HG03196 (cell line): ENCODE measurements around the gene LGR6.

Experiments used
- ATAC-seq: cut with Tn5 transposase; IDR thresholded peaks from one replicate; pipeline ENCODE4 v1.9.1; 2021; ENCODE audit not compliant: unreplicated experiment

The LGR6 gene

DNA sequence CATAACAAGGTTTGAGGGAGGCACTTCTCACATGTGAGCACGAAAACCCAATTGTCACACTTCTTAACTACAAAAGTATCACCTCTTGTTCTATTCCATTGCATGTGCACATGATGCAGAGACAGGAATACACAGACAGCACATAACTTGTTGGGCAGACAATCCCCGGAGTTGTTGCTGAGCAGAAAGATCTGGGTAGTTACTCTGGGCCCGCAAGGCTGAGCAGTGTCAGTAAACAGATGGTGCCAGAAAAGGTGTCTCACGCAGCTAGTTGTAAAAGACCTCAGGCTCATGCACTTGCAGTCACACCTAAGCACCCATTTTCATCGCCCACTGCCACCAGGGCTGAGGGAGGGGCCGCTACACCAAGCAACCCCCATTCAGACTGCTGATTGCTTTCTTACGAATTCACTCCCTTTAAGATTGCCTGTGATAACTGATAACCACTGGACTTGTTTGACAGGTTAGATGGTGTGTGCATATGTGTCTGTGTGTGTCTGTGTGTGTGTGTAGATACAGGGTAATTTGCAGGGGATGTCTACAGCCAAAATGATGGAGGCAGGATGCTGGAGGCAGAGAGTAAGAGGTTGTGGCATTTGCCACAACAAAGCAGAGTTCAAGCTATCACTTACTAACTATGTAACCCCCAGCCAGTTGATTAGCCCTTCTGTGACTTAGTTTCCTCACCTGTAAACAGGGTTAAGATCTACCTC is 4.2 kb downstream of the LGR6 start:
- ATAC-seq: no peak

GRCh38 chr1:202198366-202198724 is 4.7 kb downstream of the LGR6 start:
- ATAC-seq: no peak

GRCh38 chr1:202199040-202199889 is 5.7 kb downstream of the LGR6 start:
- ATAC-seq: no peak

GRCh38 chr1:202200112-202200548 is 6.5 kb downstream of the LGR6 start:
- no peak for ATAC-seq

DNA sequence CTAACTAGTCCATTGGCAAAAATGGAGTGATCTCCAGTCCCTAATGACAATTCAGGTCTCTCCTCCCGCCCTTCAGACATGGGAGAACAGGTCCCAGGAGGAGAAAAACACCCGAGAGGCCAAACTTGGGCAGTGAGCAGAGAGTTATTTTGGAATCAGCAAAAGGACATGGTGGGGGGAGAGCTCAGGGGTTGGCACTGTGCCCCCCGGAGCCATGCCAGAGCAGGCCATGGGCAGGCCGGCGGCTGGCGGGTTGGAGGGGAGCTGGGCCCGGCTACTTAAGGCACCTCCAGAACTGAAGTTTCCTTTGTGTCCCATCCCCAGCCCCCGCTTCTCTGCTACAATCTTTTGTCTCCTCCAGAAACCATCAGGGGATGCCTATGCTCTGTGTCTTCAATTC is 7.1 kb downstream of the LGR6 start:
- ATAC-seq: no peak

GRCh38 chr1:202201266-202201665 is 7.7 kb downstream of the LGR6 start:
- ATAC-seq: no peak

DNA sequence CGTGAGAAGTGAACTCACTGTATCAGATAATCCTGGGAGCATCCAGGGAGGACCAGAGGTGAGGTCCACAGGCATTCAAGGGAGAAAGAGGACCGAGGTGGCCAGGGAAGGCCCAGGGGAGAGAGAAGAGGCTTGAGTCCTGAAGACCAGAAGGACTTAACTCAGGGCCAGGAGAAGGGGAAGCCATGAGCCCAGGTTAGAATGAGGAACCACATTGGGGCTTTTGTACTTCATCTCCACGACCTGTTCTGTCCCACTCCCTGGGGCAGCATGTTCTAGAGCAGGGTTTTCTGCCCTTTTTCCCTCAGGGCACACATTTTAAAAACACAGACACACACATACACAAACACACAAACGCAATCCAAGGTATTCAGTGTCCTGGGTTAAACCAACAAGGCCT is 8.4 kb downstream of the LGR6 start:
- ATAC-seq: no peak

DNA sequence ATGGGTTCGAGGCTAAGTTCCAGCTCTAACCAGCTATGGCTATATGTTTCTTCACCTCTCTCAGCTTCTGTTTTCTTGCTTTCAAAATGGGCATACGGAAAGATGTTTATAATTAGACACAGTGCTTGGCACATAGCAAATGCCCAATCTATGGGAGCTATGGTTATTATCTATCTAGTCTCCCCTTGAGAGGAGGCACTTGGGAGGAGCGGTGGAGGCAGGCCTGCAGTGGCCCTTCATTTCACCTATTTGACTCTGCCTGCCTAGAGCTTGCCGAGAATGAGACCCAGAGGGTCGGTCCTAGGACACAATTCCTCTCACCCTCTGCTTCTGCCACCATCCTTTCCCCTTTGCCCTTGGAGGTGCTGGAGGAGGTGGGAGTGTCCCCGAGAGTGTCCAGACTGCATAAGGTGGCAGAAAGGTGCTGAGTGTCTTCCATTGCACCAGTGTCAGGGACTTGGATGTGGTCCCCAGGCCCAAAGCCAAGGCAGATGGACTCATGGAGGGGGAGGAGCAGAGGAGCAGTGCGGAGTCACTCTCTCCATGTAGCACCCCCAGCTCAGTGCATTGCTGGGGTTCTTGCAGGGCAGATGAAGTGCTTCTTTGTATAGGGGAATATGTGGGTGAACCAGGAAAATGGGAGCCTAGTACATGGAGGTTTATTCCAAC is 9.0 kb downstream of the LGR6 start:
- ATAC-seq: no peak

GRCh38 chr1:202203238-202204039 is 9.8 kb downstream of the LGR6 start:
- no peak for ATAC-seq

- ATAC-seq: no peak
These were observed 10.5 kb downstream of the LGR6 start for GRCh38 chr1:202204065-202204464.

DNA sequence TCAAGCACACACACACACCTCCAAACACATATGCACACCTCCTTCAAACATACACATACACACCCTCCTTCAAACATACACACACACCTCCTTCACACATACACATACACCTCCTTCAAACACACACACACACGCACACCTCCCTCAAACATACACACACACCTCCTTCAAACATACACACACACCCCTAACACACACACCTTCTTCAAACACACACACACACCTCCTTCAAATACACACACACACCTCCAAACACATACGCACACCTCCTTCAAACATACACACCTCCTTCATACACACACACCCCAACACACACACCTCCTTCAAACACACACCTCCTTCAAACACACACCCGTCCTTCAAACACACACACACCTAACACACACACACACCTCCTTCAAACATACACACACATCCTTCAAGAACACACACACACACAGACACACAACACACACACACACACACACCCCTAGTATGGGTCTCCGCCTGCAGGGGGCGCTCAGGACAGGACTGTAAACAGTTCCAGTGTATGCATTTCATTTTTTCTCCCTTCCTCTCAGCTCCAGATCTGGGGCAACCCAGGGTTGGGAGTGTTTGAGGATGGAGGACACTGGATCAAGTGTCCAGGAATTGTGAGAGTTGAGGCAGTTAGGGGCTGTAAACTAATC is 12.1 kb downstream of the LGR6 start:
- ATAC-seq: no peak

- no peak for ATAC-seq
These were observed 13.7 kb downstream of the LGR6 start for GRCh38 chr1:202207292-202207691.

- no peak for ATAC-seq
These were observed 14.8 kb downstream of the LGR6 start for GRCh38 chr1:202208351-202208857.

DNA sequence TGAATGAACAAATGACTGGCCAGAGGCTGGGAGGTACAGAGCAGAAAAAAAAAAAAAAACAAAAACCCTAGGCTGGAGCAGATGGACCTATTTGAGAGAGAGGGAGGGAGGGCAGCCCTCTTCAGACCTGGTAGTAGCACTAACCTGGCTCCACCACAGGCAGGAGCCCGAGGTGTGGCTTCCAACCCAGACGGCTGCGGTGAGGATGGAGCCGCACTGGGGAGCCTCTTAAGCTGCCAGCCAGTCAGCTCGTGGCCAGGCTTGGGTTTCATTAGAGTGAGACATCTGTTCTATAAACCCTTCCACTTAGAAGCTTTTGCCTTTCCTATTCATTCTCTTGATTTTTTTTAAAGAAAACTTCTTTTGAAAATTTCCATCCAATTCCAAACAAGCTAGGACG is 16.8 kb downstream of the LGR6 start:
- no peak for ATAC-seq

- no peak for ATAC-seq
These were observed 17.4 kb downstream of the LGR6 start for GRCh38 chr1:202210969-202211368.

DNA sequence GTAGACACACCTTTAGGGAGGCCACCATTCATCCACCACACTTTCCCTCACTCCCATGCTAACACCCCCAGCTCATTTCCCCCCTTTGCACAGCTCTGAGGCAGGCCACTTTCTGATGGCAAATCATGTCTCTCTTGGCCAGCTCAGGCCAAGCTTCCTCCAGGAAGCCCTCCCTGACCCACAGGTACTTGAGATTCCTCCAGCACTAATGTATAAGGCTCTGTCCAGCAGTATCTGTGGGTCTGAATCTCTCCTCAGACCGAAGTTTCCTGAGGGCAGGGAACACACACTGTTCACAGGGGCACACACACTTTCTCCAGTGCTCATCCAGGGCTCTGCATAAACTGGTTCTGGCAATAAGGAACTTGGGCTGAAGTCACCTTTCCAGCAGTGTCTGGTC is 19.2 kb downstream of the LGR6 start:
- ATAC-seq: no peak

DNA sequence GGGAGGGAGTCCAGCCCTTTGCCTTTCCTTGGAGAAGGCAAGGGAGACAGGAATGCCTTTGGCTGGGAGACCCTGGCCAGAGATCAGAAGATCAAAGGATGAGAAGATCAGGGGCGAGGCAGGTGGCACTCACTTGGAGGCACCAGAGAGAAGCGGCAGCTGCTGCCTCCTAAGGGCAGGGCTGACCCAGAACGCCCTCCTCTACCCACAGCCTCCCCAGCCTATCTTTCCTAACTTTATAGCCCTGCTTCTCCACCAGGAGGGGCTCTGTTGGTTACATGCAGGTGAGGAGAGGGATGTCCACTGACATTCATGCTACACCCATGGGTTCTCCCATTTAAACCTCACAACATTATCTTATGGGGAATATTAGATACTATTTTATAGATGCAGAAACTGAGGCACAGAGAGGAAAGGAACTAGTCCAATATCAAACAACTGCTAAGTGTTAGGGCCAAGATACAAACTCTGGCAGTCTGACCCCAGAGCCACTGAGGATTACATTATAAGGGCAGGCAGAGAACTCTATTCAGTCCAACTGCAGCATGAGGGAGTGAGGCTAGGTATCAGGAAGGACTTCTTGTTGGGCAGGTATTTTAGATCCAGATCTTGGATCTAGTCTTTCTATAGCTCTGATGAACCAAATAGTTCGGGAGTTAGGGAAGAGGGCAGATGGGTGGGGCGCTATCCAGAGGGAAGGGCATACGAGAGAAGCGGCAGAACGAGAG is 19.9 kb downstream of the LGR6 start:
- no peak for ATAC-seq

DNA sequence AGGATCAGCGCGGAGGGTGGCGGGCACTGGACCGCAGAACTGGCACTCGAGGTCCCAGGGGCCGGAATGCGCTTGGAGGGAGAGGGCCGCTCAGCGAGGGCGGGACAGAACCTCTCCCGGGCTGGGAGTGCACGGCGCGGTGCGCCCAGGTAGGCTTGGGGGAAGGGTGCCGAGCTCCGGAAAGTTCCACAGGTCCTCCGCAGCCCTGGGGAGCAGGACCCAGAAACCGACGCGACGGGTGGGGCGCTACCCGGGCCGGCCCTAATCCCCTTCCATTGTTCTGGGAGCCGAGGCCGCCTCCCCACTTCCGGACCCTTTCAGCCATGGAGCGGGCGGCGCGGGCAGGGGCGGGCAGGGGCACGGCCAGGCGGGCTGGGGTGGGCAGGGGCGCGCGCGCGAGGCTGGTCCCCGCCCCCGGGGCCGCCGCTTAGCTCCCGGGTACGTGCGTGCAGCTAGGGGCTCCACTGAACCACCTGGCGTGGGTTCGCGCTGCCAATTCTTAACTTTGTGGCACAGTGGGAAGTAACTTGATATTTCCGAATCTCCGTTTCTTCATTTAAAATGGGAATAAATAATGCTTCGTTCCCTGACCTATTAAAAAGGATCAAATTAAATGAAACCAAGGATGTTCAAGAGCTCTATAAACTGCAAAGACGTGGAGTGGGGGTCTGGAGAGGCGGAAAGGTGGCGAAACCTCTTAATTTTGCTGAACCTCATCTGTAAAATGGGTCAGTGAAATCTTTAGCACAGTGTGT is 20.7 kb downstream of the LGR6 start:
- ATAC-seq: no peak
